ENCODE data around the gene INKA1. TPM values are rescaled to one million over a fixed set of nuclear protein-coding genes. Genes with fewer than 3 reads are reported as not detected.
"Not testable (repeated sequence)": the region's sequence is repeated elsewhere in the genome, so short reads cannot be mapped to it uniquely, and the experiment has no call there.

INKA1 gene
- total RNA-seq, 1 experiment from 2014 or later: not detected

DNA sequence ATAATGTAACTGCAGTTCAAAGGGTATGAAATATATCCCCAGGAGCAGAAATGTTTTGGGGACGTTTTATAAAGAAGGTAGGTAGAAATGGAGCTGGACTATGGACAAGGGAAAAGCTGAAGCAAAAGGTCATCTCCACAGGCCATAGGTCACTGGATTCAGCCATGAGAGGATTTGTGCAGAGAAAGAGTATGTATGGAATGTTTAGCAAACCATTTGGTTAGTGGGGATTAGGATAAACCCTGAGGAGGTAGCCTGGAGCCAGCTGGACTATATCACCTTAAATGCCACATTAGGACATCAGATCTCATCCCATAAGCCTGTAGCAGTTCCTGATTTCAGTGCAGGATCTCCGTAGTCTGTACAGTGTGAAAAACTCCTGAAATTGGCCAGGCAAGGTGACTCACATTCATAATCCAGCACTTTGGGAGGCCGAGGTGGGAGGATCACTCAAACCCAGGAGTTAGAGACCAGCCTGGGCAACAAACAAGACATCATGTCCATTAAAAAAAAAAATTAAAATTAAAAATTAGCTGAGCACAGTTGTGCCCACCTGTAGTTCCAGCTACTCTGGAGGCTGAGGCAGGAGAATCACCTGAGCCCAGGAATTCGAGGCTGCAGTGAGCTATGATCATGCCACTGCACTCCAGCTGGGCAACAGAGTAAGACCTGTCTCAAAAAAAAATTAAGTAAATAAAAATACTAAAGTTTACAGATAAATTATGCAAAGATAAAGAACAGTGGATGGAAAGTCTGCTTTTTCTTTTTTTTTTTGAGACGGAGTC is 21.5 kb upstream of the INKA1 start:
- no TSS peak for BruUV-seq (replicated peaks)

DNA sequence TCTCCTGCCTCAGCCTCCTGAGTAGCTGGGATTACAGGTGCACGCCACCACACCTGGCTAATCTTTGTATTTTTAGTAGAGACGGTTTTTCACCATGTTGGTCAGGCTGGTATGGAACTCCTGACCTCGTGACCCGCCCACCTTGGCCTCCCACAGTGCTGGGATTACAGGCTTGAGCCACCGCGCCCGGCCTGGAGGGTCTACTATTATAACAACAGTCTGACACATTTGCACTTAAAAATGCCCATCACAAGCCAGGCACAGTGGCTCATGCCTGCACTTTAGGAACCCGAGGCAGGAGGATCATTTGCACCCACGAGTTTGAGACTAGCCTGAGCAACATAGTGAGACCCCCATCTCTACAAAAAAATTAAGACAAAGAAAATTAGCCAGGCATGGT is 20.8 kb upstream of the INKA1 start:
- H3K36me3 ChIP-seq (ENCODE audit: control insufficient read depth, insufficient read depth, low read length); H3K27ac Mint-ChIP-seq (ENCODE audit: unreplicated experiment); BruUV-seq (replicated peaks); H3K27me3 ChIP-seq (replicated peaks; ENCODE audit: control insufficient read depth, insufficient read depth, low read length); H3K4me3 ChIP-seq (ENCODE audit: low read depth, low read length); H3K27me3 Mint-ChIP-seq (ENCODE audit: insufficient read depth, unreplicated experiment); intact Hi-C loops (cut with micrococcal nuclease; ENCODE audit: unreplicated experiment); DNase-seq; H3K9me3 ChIP-seq; CTCF ChIA-PET; H3K4me3 Mint-ChIP-seq (ENCODE audit: unreplicated experiment); H3K9me3 Mint-ChIP-seq (ENCODE audit: unreplicated experiment): not testable (repeated sequence)
- POLR2A ChIA-PET: interaction anchor here (0.6 kb wide), 1 partner anchor 694 kb away, joined by 4 read pairs; no protein-coding TSS in a partner anchor
- Mint-ChIP-seq H3K36me3 (ENCODE audit: insufficient read depth, unreplicated experiment) (peaks cover 52% of the 10 kb centered on the region), H3K4me1 (ENCODE audit: low read depth, unreplicated experiment) (peaks cover 14% of the 10 kb centered on the region)
- H3K4me1 ChIP-seq: peaks cover 26% of the 10 kb centered on the region

More for the DNA sequence above, 21.5 kb upstream of the INKA1 start:
- CTCF ChIA-PET: interaction anchor here (0.6 kb wide), 1 partner anchor 9 kb away, joined by 3 read pairs; no protein-coding TSS in a partner anchor
- no peak overlapping the region for H3K4me3 ChIP-seq (ENCODE audit: low read depth, low read length)
- POLR2A ChIA-PET: interaction anchor here (0.6 to 1.0 kb wide), 2 partner anchors 58 to 695 kb away, joined by 3 to 4 read pairs; partner anchors contain the start of gene GMPPB
- no peaks in the 10 kb centered on the region for H3K27me3 ChIP-seq (replicated peaks; ENCODE audit: control insufficient read depth, insufficient read depth, low read length)
- peaks cover 4% of the 10 kb centered on the region for H3K36me3 ChIP-seq (ENCODE audit: control insufficient read depth, insufficient read depth, low read length)
- Mint-ChIP-seq H3K4me1 (ENCODE audit: low read depth, unreplicated experiment) (peaks cover 14% of the 10 kb centered on the region), H3K9me3 (ENCODE audit: unreplicated experiment) (no peaks in the 10 kb centered on the region), H3K4me3 (ENCODE audit: unreplicated experiment) (peak overlapping the region; percentile 16), H3K36me3 (ENCODE audit: insufficient read depth, unreplicated experiment) (peaks cover 53% of the 10 kb centered on the region), H3K27me3 (ENCODE audit: insufficient read depth, unreplicated experiment) (no peaks in the 10 kb centered on the region), H3K27ac (ENCODE audit: unreplicated experiment) (peak overlapping the region; percentile 73)
- DNase-seq: peak; percentile 57 to 62
- H3K9me3 ChIP-seq: no peaks in the 10 kb centered on the region
- intact Hi-C loops (cut with micrococcal nuclease; ENCODE audit: unreplicated experiment): no loop called here
- TF ChIP-seq, protein P1, sequence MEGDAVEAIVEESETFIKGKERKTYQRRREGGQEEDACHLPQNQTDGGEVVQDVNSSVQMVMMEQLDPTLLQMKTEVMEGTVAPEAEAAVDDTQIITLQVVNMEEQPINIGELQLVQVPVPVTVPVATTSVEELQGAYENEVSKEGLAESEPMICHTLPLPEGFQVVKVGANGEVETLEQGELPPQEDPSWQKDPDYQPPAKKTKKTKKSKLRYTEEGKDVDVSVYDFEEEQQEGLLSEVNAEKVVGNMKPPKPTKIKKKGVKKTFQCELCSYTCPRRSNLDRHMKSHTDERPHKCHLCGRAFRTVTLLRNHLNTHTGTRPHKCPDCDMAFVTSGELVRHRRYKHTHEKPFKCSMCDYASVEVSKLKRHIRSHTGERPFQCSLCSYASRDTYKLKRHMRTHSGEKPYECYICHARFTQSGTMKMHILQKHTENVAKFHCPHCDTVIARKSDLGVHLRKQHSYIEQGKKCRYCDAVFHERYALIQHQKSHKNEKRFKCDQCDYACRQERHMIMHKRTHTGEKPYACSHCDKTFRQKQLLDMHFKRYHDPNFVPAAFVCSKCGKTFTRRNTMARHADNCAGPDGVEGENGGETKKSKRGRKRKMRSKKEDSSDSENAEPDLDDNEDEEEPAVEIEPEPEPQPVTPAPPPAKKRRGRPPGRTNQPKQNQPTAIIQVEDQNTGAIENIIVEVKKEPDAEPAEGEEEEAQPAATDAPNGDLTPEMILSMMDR (IDR thresholded peaks at IDR 0.05; ENCODE audit: insufficient read depth in 1 of 2, low read depth in 1 of 2, low read length in 1 of 2, severe bottlenecking in 1 of 2, unreplicated experiment in 1 of 2): no peak
- H3K4me1 ChIP-seq: peaks cover 22% of the 10 kb centered on the region

DNA sequence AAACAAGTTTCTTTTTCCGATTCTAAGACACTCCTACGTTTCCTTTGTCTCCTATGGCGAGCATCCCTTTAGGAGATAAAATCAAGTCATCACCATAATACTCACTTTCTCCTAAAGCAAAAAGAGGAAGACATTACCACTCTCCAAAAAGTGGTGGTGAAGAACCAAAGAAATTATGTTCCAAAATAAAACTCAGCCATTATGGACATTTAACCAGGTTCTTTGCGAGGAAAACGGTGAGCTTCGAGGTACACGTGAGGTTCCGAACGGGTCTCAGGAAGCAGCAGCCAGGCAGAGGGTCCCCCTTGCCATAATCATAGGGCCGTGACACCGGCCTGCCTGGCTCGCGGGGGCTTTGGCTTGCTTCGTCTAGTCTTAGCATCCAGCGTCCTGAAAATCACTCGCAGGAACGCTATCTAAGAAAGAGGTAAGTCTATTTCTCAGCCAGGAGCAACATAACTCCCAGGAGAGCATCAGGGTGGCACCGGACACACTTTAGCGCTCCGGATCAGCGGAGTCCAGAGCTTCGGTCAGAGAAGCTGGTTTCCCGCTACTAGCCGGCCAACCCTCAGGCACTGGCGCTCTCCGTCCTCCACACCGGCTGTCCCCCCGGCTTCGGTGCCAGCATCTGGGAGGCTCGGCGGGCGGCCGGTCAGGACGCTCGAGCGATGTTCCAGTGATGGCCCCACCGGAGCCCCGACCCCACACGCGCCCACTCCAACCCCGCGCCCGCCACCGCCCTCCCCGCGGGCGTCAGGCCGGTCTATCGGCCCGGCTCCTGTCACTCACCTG is 17.3 kb upstream of the INKA1 start:
- ChIA-PET CTCF (interaction anchor here (0.6 to 1.2 kb wide), 3 partner anchors 17 to 116 kb away, joined by 3 to 11 read pairs (median 3); partner anchors contain the start of gene INKA1), POLR2A (interaction anchor here (0.5 to 1.1 kb wide), 4 partner anchors 19 to 536 kb away, joined by 3 to 11 read pairs (median 4); partner anchors contain the start of gene GMPPB)
- H3K27me3 ChIP-seq (replicated peaks; ENCODE audit: control insufficient read depth, insufficient read depth, low read length): no peaks in the 10 kb centered on the region
- peak overlapping the region; percentile 85 for H3K4me3 Mint-ChIP-seq (ENCODE audit: unreplicated experiment)
- no peaks in the 10 kb centered on the region for H3K27me3 Mint-ChIP-seq (ENCODE audit: insufficient read depth, unreplicated experiment)
- BruUV-seq (replicated peaks): no TSS peak
- peaks cover 6% of the 10 kb centered on the region for H3K4me1 Mint-ChIP-seq (ENCODE audit: low read depth, unreplicated experiment)
- intact Hi-C loops (cut with micrococcal nuclease; ENCODE audit: unreplicated experiment): loop anchor here (2.0 to 5.0 kb wide), 2 partner anchors 17 to 63 kb away; partner anchors contain the start of genes GMPPB and INKA1
- peaks cover 23% of the 10 kb centered on the region for H3K4me1 ChIP-seq
- H3K4me3 ChIP-seq (ENCODE audit: low read depth, low read length): peak overlapping the region; percentile 71
- no peak for DNase-seq
- peaks cover 1% of the 10 kb centered on the region; the same call in 1 of the 2 replicates for H3K36me3 ChIP-seq (ENCODE audit: control insufficient read depth, insufficient read depth, low read length)
- H3K36me3 Mint-ChIP-seq (ENCODE audit: insufficient read depth, unreplicated experiment): peaks cover 26% of the 10 kb centered on the region
- TF ChIP-seq, protein P1 (IDR thresholded peaks at IDR 0.05; ENCODE audit: insufficient read depth in 1 of 2, low read depth in 1 of 2, low read length in 1 of 2, severe bottlenecking in 1 of 2, unreplicated experiment in 1 of 2): no peak
- H3K27ac Mint-ChIP-seq (ENCODE audit: unreplicated experiment): peak overlapping the region; percentile 90
- no peaks in the 10 kb centered on the region for H3K9me3 Mint-ChIP-seq (ENCODE audit: unreplicated experiment)
- H3K9me3 ChIP-seq: no peaks in the 10 kb centered on the region
